Measurements from ENCODE around the gene COL5A1.

The COL5A1 gene

GRCh38 chr9:134777153-134777552 lies 135.6 kb downstream of the COL5A1 start:
- H3K4me1 ChIP-seq (ENCODE audit: control insufficient read depth, insufficient read depth, low read length), result peaks cover 5% of the 10 kb centered on the region
- H3K9ac ChIP-seq (ENCODE audit: low read length), result no peak overlapping the region
- no peaks in the 10 kb centered on the region for H3K9me3 ChIP-seq (ENCODE audit: control insufficient read depth, low read length)
- no peaks in the 10 kb centered on the region for H3K36me3 ChIP-seq (ENCODE audit: control insufficient read depth, insufficient read depth, low read length)
- H3K27me3 ChIP-seq (ENCODE audit: control insufficient read depth, insufficient read depth, low read length), result peaks cover 8% of the 10 kb centered on the region
- H3K4me3 ChIP-seq (ENCODE audit: low read length), result no peak overlapping the region

DNA sequence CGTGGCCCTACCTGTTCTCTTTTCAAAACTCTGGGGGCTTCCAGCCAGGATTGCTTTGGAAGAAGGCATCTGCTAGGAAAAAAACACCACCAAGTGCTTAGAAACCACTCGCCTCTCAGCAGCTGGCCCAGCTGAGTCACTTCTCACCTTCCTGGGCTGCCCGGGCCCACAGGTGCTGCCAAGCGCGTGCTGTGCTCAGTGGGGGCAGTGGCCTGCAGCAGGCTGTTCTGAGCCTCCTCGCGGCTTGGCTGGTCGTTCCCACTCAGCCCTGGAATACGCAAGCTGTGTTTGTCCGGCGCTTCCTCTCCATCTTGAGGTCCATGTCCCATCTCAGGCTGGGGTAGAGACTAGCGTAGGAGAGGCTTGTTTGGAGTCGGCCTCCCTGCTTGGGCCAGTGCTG lies 136.6 kb downstream of the COL5A1 start:
- no peaks in the 10 kb centered on the region for H3K36me3 ChIP-seq (ENCODE audit: control insufficient read depth, insufficient read depth, low read length)
- no peak overlapping the region for H3K4me3 ChIP-seq (ENCODE audit: low read length)
- H3K9me3 ChIP-seq (ENCODE audit: control insufficient read depth, low read length), result no peaks in the 10 kb centered on the region
- H3K27me3 ChIP-seq (ENCODE audit: control insufficient read depth, insufficient read depth, low read length), result peaks cover 8% of the 10 kb centered on the region
- H3K9ac ChIP-seq (ENCODE audit: low read length), result no peak overlapping the region
- peaks cover 5% of the 10 kb centered on the region for H3K4me1 ChIP-seq (ENCODE audit: control insufficient read depth, insufficient read depth, low read length)

DNA sequence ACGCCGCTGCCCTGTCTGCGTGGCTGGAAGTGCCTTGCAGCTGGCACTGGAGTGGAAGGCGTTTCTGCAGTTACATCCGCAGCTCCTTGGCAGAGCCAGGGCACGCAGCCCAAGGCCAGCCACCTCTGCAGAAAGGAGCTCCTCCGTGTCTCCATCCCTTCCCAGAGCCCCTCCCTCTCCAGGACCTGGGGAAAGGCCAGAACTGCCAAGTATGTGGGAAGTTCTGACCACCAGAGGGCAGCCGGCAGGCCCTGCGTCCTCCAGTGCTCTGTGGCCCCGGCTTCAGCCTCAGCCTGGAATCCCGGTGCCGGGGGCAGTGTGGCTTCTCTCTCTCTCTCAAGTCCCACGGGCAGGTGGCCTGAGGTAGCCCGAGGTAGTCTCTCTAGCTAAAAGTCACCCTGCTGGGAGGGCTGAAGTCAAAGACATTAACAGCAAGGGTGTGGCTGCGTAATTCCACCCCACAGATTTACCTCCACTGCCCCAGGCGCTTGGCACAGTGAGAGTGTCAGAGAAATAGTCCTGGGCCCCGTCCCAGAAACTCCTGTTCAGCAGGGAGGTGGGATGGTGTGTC lies 137.3 kb downstream of the COL5A1 start:
- Histone ChIP-seq H3K36me3 (ENCODE audit: control insufficient read depth, insufficient read depth, low read length) (no peaks in the 10 kb centered on the region), H3K4me1 (ENCODE audit: control insufficient read depth, insufficient read depth, low read length) (peaks cover 5% of the 10 kb centered on the region), H3K4me3 (ENCODE audit: low read length) (no peak overlapping the region), H3K9me3 (ENCODE audit: control insufficient read depth, low read length) (no peaks in the 10 kb centered on the region), H3K27me3 (ENCODE audit: control insufficient read depth, insufficient read depth, low read length) (peaks cover 8% of the 10 kb centered on the region), H3K9ac (ENCODE audit: low read length) (no peak overlapping the region)

DNA sequence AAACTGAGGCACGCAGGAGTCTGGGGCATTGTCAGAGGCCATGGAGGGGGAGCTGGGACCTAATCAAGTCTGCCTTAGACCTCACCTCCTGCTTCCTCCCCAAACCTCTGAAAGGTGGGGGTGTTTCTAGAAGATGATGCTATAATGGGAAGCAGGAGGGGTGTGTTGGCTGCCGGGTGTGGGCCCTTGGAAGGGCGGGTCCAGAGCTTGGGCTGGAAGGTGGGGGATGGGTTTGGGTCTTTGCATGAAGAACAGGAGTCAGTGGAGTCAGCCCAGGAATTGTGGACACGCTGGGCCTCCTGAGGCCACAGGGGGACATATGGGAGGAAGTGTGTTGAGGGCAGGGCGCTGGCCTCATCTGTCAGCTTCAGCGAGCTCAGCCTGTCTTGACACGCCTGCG lies 138.0 kb downstream of the COL5A1 start:
- peaks cover 6% of the 10 kb centered on the region for H3K27me3 ChIP-seq (ENCODE audit: control insufficient read depth, insufficient read depth, low read length)
- H3K36me3 ChIP-seq (ENCODE audit: control insufficient read depth, insufficient read depth, low read length), result no peaks in the 10 kb centered on the region
- H3K4me3 ChIP-seq (ENCODE audit: low read length), result no peak overlapping the region
- no peaks in the 10 kb centered on the region for H3K9me3 ChIP-seq (ENCODE audit: control insufficient read depth, low read length)
- peaks cover 5% of the 10 kb centered on the region for H3K4me1 ChIP-seq (ENCODE audit: control insufficient read depth, insufficient read depth, low read length)
- no peak overlapping the region for H3K9ac ChIP-seq (ENCODE audit: low read length)

DNA sequence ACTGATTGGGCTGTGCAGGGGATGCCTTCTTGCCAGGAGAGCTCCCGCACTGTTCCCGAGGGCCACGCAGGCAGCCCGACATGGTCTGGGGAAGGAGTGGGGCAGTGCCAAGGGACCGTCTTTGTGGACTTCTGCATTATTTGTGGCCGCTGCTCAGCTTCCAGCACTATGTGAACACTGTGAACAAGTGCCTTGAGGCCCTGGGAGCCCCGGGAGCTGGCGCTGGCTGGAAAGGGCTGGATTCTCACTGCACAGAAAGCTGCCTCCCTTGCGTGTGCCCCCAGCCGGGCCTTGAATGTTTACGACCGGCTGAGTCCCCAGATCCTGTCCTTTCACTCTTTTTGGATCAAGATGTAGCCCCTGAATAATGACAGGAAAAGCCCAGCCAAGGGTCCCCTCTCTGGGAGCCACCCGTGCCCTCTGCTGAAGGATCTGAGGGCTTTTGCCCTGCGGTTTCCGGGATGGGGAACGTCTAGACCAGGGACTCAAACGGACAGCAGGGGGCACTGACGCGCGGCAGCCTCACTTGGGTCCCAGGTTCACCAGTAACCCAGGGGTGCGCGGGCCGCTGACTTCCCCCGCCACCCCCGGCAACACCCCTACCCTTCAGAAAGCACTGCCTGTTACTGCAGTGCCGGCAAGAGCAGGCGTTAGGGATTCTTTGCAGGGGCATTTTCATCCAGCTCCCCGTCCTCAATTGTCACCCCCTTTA lies 140.1 kb downstream of the COL5A1 start:
- no peak overlapping the region for H3K9ac ChIP-seq (ENCODE audit: low read length)
- H3K36me3 ChIP-seq (ENCODE audit: control insufficient read depth, insufficient read depth, low read length), result no peaks in the 10 kb centered on the region
- no peak overlapping the region for H3K4me3 ChIP-seq (ENCODE audit: low read length)
- H3K4me1 ChIP-seq (ENCODE audit: control insufficient read depth, insufficient read depth, low read length), result no peaks in the 10 kb centered on the region
- H3K9me3 ChIP-seq (ENCODE audit: control insufficient read depth, low read length), result no peaks in the 10 kb centered on the region
- no peaks in the 10 kb centered on the region for H3K27me3 ChIP-seq (ENCODE audit: control insufficient read depth, insufficient read depth, low read length)

- Histone ChIP-seq H3K4me1 (ENCODE audit: control insufficient read depth, insufficient read depth, low read length) (no peaks in the 10 kb centered on the region), H3K27me3 (ENCODE audit: control insufficient read depth, insufficient read depth, low read length) (no peaks in the 10 kb centered on the region), H3K36me3 (ENCODE audit: control insufficient read depth, insufficient read depth, low read length) (no peaks in the 10 kb centered on the region), H3K9ac (ENCODE audit: low read length) (no peak overlapping the region), H3K9me3 (ENCODE audit: control insufficient read depth, low read length) (no peaks in the 10 kb centered on the region), H3K4me3 (ENCODE audit: low read length) (no peak overlapping the region)
Observed at GRCh38 chr9:134782921-134783698, 141.5 kb downstream of the COL5A1 start.

GRCh38 chr9:134783699-134784039 lies 142.1 kb downstream of the COL5A1 start:
- Histone ChIP-seq H3K9ac (ENCODE audit: low read length) (no peak overlapping the region), H3K4me3 (ENCODE audit: low read length) (no peak overlapping the region), H3K4me1 (ENCODE audit: control insufficient read depth, insufficient read depth, low read length) (no peaks in the 10 kb centered on the region), H3K9me3 (ENCODE audit: control insufficient read depth, low read length) (no peaks in the 10 kb centered on the region), H3K36me3 (ENCODE audit: control insufficient read depth, insufficient read depth, low read length) (no peaks in the 10 kb centered on the region), H3K27me3 (ENCODE audit: control insufficient read depth, insufficient read depth, low read length) (no peaks in the 10 kb centered on the region)

DNA sequence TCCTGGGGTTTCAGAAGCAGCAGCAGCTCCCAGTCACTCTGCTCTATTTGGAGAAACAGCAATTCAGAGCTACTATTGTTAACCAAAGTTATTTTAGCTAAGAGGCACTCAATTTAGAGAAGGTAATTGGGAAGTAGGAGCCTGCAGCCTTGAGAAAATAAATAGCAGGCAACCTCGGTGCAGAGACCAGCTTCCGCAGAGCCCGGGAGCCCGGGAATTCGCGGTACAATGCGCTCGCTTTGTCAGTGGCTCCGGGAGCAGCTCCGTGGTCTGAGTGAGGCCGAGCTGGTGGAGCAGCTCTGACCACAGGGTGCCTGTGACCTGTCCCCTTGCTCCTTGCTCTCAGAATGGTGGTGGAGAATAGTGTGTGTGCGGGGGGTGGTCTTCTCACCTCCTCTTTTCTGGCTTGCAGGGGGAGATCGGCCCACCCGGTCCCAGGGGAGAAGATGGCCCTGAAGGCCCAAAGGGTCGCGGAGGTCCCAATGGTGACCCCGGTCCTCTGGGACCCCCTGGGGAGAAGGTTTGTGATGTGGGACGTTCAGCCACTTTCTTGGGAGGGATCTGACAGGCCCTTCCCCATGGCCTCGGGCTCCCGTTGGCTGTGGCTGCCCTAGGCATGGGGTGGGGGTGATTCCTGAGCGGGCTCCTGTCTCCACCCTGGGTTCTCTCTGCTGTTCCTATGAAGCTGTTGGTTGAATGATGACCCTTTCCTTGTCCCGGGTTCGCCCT lies 143.1 kb downstream of the COL5A1 start:
- H3K36me3 ChIP-seq (ENCODE audit: control insufficient read depth, insufficient read depth, low read length), result no peaks in the 10 kb centered on the region
- H3K9ac ChIP-seq (ENCODE audit: low read length), result no peak overlapping the region
- no peaks in the 10 kb centered on the region for H3K9me3 ChIP-seq (ENCODE audit: control insufficient read depth, low read length)
- no peak overlapping the region for H3K4me3 ChIP-seq (ENCODE audit: low read length)
- H3K4me1 ChIP-seq (ENCODE audit: control insufficient read depth, insufficient read depth, low read length), result no peaks in the 10 kb centered on the region
- no peaks in the 10 kb centered on the region for H3K27me3 ChIP-seq (ENCODE audit: control insufficient read depth, insufficient read depth, low read length)

GRCh38 chr9:134785325-134786108 lies 143.9 kb downstream of the COL5A1 start:
- no peaks in the 10 kb centered on the region for H3K4me1 ChIP-seq (ENCODE audit: control insufficient read depth, insufficient read depth, low read length)
- no peak overlapping the region for H3K9ac ChIP-seq (ENCODE audit: low read length)
- H3K4me3 ChIP-seq (ENCODE audit: low read length), result no peak overlapping the region
- no peaks in the 10 kb centered on the region for H3K9me3 ChIP-seq (ENCODE audit: control insufficient read depth, low read length)
- H3K27me3 ChIP-seq (ENCODE audit: control insufficient read depth, insufficient read depth, low read length), result no peaks in the 10 kb centered on the region
- no peaks in the 10 kb centered on the region for H3K36me3 ChIP-seq (ENCODE audit: control insufficient read depth, insufficient read depth, low read length)

DNA sequence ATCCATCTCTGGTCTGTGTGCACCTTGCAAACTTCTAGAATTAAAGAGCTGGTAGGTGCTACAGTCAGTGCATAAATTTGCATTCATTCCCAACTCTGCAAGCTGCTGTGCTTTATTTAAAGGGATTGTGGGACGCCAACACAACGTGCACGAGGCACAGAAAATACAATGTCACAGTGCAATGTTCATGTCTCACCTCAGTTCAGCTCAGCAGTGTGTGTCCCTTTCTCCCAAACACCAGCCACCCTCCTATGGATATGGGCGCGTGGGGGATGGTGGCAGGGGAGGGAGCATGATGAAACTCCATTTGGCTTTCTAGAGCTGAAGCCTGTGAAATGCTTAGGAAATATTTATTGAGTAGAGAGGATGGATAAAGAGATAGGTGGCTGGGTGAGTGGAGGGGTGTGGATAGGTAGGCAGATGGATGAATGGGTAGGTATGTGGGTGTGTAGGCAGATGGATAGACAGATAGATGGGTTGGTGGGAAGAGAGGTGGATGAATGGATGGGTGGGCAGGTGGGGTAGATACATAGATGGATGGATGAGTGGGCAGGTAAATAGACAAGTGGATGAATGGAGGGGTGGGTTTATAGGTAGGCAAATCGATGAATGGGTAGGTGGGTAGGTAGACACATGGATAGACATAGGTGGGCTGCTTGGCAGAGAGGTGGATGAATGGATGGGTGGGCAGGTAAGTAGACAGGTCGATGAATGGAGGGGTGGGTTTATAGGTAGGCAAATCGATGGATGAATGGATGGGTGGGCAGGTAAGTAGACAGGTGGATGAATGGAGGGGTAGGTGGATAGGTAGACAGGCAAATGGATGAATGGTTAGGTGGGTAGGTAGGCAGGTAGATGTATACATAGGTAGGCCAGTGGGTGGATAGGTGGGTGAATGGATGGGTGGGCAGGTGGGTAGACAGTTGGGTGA lies 146.3 kb downstream of the COL5A1 start:
- Histone ChIP-seq H3K4me3 (ENCODE audit: low read length) (no peak overlapping the region), H3K27me3 (ENCODE audit: control insufficient read depth, insufficient read depth, low read length) (no peaks in the 10 kb centered on the region), H3K9ac (ENCODE audit: low read length) (no peak overlapping the region), H3K4me1 (ENCODE audit: control insufficient read depth, insufficient read depth, low read length) (no peaks in the 10 kb centered on the region), H3K9me3 (ENCODE audit: control insufficient read depth, low read length) (no peaks in the 10 kb centered on the region), H3K36me3 (ENCODE audit: control insufficient read depth, insufficient read depth, low read length) (no peaks in the 10 kb centered on the region)

- H3K36me3 ChIP-seq (ENCODE audit: control insufficient read depth, insufficient read depth, low read length), result no peaks in the 10 kb centered on the region
- no peaks in the 10 kb centered on the region for H3K4me1 ChIP-seq (ENCODE audit: control insufficient read depth, insufficient read depth, low read length)
- no peak overlapping the region for H3K4me3 ChIP-seq (ENCODE audit: low read length)
- H3K9me3 ChIP-seq (ENCODE audit: control insufficient read depth, low read length), result no peaks in the 10 kb centered on the region
- H3K27me3 ChIP-seq (ENCODE audit: control insufficient read depth, insufficient read depth, low read length), result no peaks in the 10 kb centered on the region
- H3K9ac ChIP-seq (ENCODE audit: low read length), result no peak overlapping the region
Observed at GRCh38 chr9:134789168-134789567, 147.6 kb downstream of the COL5A1 start.

Data from mucosa of stomach (tissue), 1 donor.